IMR-90 (cell line): ENCODE measurements around the gene PARVB. TPM values are rescaled to one million over a fixed set of nuclear protein-coding genes. Genes with fewer than 3 reads are reported as not detected.

Source experiments
- ATAC-seq: fragments of 200-7000 bp; cut with Tn5 transposase; 2 replicates; pipeline ENCODE4 v1.9.1; 2020; ENCODE audit warnings: low read depth, mild to moderate bottlenecking, moderate library complexity
- BruUV-seq: library from RNA; stranded (reverse); fragments of 400-500 nt; replicated peaks from 2 replicates; lab custom pipeline; 2021; lab: Mats Ljungman, UMichigan
- CTCF ChIA-PET: fragments of 300-600 bp; formaldehyde crosslinking; extraction: SDS; loops from one replicate; lab custom pipeline; 2021; ENCODE audit warnings: antibody characterized with exemption; lab: Yijun Ruan, JAX
- POLR2A ChIA-PET: fragments of 300-600 bp; sonication (Branson Sonifier 250); formaldehyde crosslinking; loops from one replicate; lab custom pipeline; 2022; ENCODE audit warnings: antibody characterized with exemption; ENCODE audit not compliant: unreplicated experiment; lab: Charles Lee
- DNase-seq: peaks from one replicate; pipeline ENCODE4 v3.0.0; 2013
- H2AFZ ChIP-seq: replicated peaks from 2 replicates; pipeline ENCODE3; 2013; ENCODE audit warnings: low read length, mild to moderate bottlenecking; ENCODE audit not compliant: poor library complexity
- H2AK5ac ChIP-seq: 2 replicates; pipeline ENCODE4 v1.6.1; 2013; ENCODE audit warnings: low read depth, low read length, inconsistent platforms
- H2AK9ac ChIP-seq: replicated peaks from 2 replicates; pipeline ENCODE3; 2013; ENCODE audit warnings: mild to moderate bottlenecking, low read depth, low read length, moderate library complexity; ENCODE audit not compliant: poor library complexity
- H2BK120ac ChIP-seq: 2 replicates; pipeline ENCODE4 v1.6.1; 2013; ENCODE audit warnings: low read depth, low read length, inconsistent platforms
- H2BK15ac ChIP-seq: 3 replicates; pipeline ENCODE4 v1.6.1; 2013; ENCODE audit warnings: low read depth, low read length, inconsistent platforms
- H2BK20ac ChIP-seq: 2 replicates; pipeline ENCODE4 v1.6.1; 2013; ENCODE audit warnings: low read depth, mild to moderate bottlenecking, inconsistent platforms, low read length, moderate library complexity
- H2BK5ac ChIP-seq: 2 replicates; pipeline ENCODE4 v1.6.1; 2013; ENCODE audit warnings: mild to moderate bottlenecking, low read depth, low read length, inconsistent platforms; ENCODE audit not compliant: poor library complexity, severe bottlenecking
- H3K14ac ChIP-seq: replicated peaks from 2 replicates; pipeline ENCODE4 v1.6.1; 2013; ENCODE audit warnings: low read depth, low read length, inconsistent platforms
- H3K18ac ChIP-seq: 2 replicates; pipeline ENCODE4 v1.6.1; 2013; ENCODE audit warnings: low read depth, low read length, control low read depth
- H3K23ac ChIP-seq: 2 replicates; pipeline ENCODE4 v1.6.1; 2013; ENCODE audit warnings: low read depth, low read length, inconsistent platforms
- H3K27ac ChIP-seq: 2 replicates; pipeline ENCODE4 v1.5.1; 2013; ENCODE audit warnings: mild to moderate bottlenecking, control low read depth, low read length; ENCODE audit not compliant: insufficient read depth
- H3K27me3 ChIP-seq: 2 replicates; pipeline ENCODE4 v1.6.1; 2013; ENCODE audit warnings: low read length; ENCODE audit not compliant: control insufficient read depth, insufficient read depth
- H3K36me3 ChIP-seq: 2 replicates; pipeline ENCODE4 v1.6.1; 2013; ENCODE audit warnings: low read length, mixed read lengths; ENCODE audit not compliant: control insufficient read depth, insufficient read depth
- H3K4ac ChIP-seq: 2 replicates; pipeline ENCODE4 v1.6.1; 2013; ENCODE audit warnings: low read depth, low read length, inconsistent platforms
- H3K4me1 ChIP-seq: 2 replicates; pipeline ENCODE4 v1.6.1; 2013; ENCODE audit warnings: low read length, mixed read lengths; ENCODE audit not compliant: control insufficient read depth, insufficient read depth
- H3K4me2 ChIP-seq: 2 replicates; pipeline ENCODE4 v1.6.1; 2013; ENCODE audit warnings: low read depth, mild to moderate bottlenecking, control low read depth, low read length, moderate library complexity
- H3K4me3 ChIP-seq: 2 replicates; pipeline ENCODE4 v1.5.1; 2013; ENCODE audit warnings: low read depth, mild to moderate bottlenecking, control low read depth, low read length, moderate library complexity; ENCODE audit not compliant: insufficient read depth
- H3K56ac ChIP-seq: 2 replicates; pipeline ENCODE4 v1.6.1; 2013; ENCODE audit warnings: low read length, inconsistent platforms; ENCODE audit not compliant: insufficient read depth; ENCODE audit errors: extremely low read depth
- H3K79me1 ChIP-seq, 2 experiments: 2 replicates each; pipeline ENCODE4 v1.6.1; 2013; ENCODE audit warnings: low read length in 2 of 2, inconsistent platforms in 1 of 2, low read depth in 1 of 2
- H3K9ac ChIP-seq: 2 replicates; pipeline ENCODE4 v1.6.1; 2013; ENCODE audit warnings: low read depth, low read length, control low read depth
- H3K9me1 ChIP-seq: 2 replicates; pipeline ENCODE4 v1.6.1; 2013; ENCODE audit warnings: low read length, inconsistent platforms; ENCODE audit not compliant: insufficient read depth
- H3K9me3 ChIP-seq: 2 replicates; pipeline ENCODE4 v1.6.1; 2013; ENCODE audit warnings: low read length; ENCODE audit not compliant: control insufficient read depth, insufficient read depth
- H4K20me1 ChIP-seq: 2 replicates; pipeline ENCODE4 v1.6.1; 2013; ENCODE audit warnings: low read length, inconsistent platforms; ENCODE audit not compliant: insufficient read depth
- H4K5ac ChIP-seq: 2 replicates; pipeline ENCODE4 v1.6.1; 2013; ENCODE audit warnings: mild to moderate bottlenecking, low read depth, low read length, control low read depth
- H4K8ac ChIP-seq, 2 experiments: 2 replicates each; pipeline ENCODE4 v1.6.1; 2013; ENCODE audit warnings: low read depth in 2 of 2, low read length in 2 of 2, control low read depth in 1 of 2, inconsistent platforms in 1 of 2
- H4K91ac ChIP-seq: 2 replicates; pipeline ENCODE4 v1.6.1; 2013; ENCODE audit warnings: low read depth, low read length, inconsistent platforms; ENCODE audit not compliant: insufficient read depth
- BHLHE40 ChIP-seq: fragments of 150-350 bp; IDR thresholded peaks from 2 replicates; pipeline ENCODE4 v1.6.1; 2016; ENCODE audit warnings: mild to moderate bottlenecking, low read depth, low read length
- CEBPB ChIP-seq: IDR thresholded peaks from 2 replicates; pipeline ENCODE4 v1.6.1; 2012; ENCODE audit warnings: low read depth, low read length, improper control_type of control experiment
- CHD1 ChIP-seq: IDR thresholded peaks from 2 replicates; pipeline ENCODE4 v1.6.1; 2012; ENCODE audit warnings: low read depth, low read length, improper control_type of control experiment
- CTCF ChIP-seq: conservative IDR thresholded peaks from 2 replicates; pipeline ENCODE4 v1.5.1; 2012; ENCODE audit warnings: mild to moderate bottlenecking, low read depth, low read length, improper control_type of control experiment
- ELK1 ChIP-seq: fragments of 150-350 bp; IDR thresholded peaks from 2 replicates; pipeline ENCODE4 v1.6.1; 2016; ENCODE audit warnings: low read depth, mild to moderate bottlenecking, low read length, moderate library complexity, borderline replicate concordance
- FOS ChIP-seq: fragments of 150-350 bp; IDR thresholded peaks from 2 replicates; pipeline ENCODE4 v1.6.1; 2016; ENCODE audit warnings: low read depth, low read length
- MAFK ChIP-seq: IDR thresholded peaks from 2 replicates; pipeline ENCODE4 v1.6.1; 2012; ENCODE audit warnings: low read depth, low read length, improper control_type of control experiment
- MAZ ChIP-seq: IDR thresholded peaks from 2 replicates; pipeline ENCODE4 v1.6.1; 2012; ENCODE audit warnings: low read depth, mild to moderate bottlenecking, low read length, improper control_type of control experiment, moderate library complexity, borderline replicate concordance
- MXI1 ChIP-seq: IDR thresholded peaks from 2 replicates; pipeline ENCODE4 v1.6.1; 2012; ENCODE audit warnings: low read depth, mild to moderate bottlenecking, low read length, moderate library complexity, borderline replicate concordance
- NFE2L2 ChIP-seq: fragments of 150-350 bp; IDR thresholded peaks from 2 replicates; pipeline ENCODE4 v1.6.1; 2016; ENCODE audit warnings: low read depth, mild to moderate bottlenecking, low read length
- POLR2A ChIP-seq: IDR thresholded peaks from 2 replicates; pipeline ENCODE4 v1.6.1; 2012; ENCODE audit warnings: mild to moderate bottlenecking, low read depth, low read length
- RAD21 ChIP-seq: IDR thresholded peaks from 2 replicates; pipeline ENCODE4 v1.6.1; 2012; ENCODE audit warnings: low read length, improper control_type of control experiment
- RFX5 ChIP-seq: IDR thresholded peaks from 2 replicates; pipeline ENCODE4 v1.8.0; 2012; ENCODE audit warnings: low read depth, mild to moderate bottlenecking, low read length, moderate library complexity
- SMC3 ChIP-seq: fragments of 150-350 bp; IDR thresholded peaks from 2 replicates; pipeline ENCODE4 v1.6.1; 2016; ENCODE audit warnings: low read depth, mild to moderate bottlenecking, antibody characterized with exemption, low read length, moderate library complexity
- USF2 ChIP-seq: fragments of 150-350 bp; IDR thresholded peaks from 2 replicates; pipeline ENCODE4 v1.6.1; 2017; ENCODE audit warnings: mild to moderate bottlenecking, antibody characterized with exemption, low read length, low read depth
- WGBS, 2 experiments: methylation state at CpG; one replicate each; pipeline versions ENCODE4 v1.1.5 to v1.1.7; 2013; ENCODE audit warnings: missing lambda C conversion rate in 2 of 2; ENCODE audit not compliant: insufficient read length in 1 of 2; ENCODE audit errors: extremely low coverage in 2 of 2; 5-methylcytosine and 5-hydroxymethylcytosine counted together
- dilution Hi-C: fragments of 300-500 bp; cut with HindIII; formaldehyde crosslinking; loops from one replicate; pipeline ENCODE4 v1.14.3; 2018; ENCODE audit warnings: low sequenced_read_pairs; ENCODE audit not compliant: unreplicated experiment
- in situ Hi-C: fragments of 300-500 bp; cut with MboI; formaldehyde crosslinking; loops from 3 replicates; pipeline ENCODE4 v1.14.3; 2019; ENCODE audit warnings: low sequenced_read_pairs, inconsistent platforms, mixed read lengths
- intact Hi-C: fragments of 100-400 bp; cut with micrococcal nuclease; formaldehyde crosslinking; loops from 2 replicates; pipeline ENCODE4 v1.10.0; 2022
- polyA plus RNA-seq, 3 experiments: library from polyadenylated mRNA; depleted of rRNA; stranded (reverse); fragments of >200 nt; gene quantifications; 2 replicates each; pipeline ENCODE4 v1.2.3, GENCODE V29; 2012; ENCODE audit warnings: low replicate concordance in 1 of 3
- total RNA-seq: library from RNA; depleted of rRNA; stranded (reverse); fragments of >200 nt; gene quantifications from 2 replicates; pipeline ENCODE4 v1.2.3, GENCODE V29; 2012

The PARVB gene
- total and polyA plus RNA-seq, 2 of the 4 experiments (the other 2 are of a cell fraction), result 44.3 to 53.9 TPM

- BruUV-seq, result no TSS peak
- no peak overlapping the region for H4K8ac ChIP-seq
- H2AK5ac ChIP-seq, result no peak overlapping the region
- no peaks in the 10 kb centered on the region for H3K36me3 ChIP-seq
- no peak overlapping the region for H2AFZ ChIP-seq
- no peak overlapping the region for H4K5ac ChIP-seq
- intact Hi-C loops (no loop called here), in situ Hi-C loops (no loop called here), dilution Hi-C loops (no loop called here)
- H2AK9ac ChIP-seq, result no peak overlapping the region
- peaks cover 4% of the 10 kb centered on the region for H3K27me3 ChIP-seq
- 68% methylated on average over 3 of the region's 3 CpGs; no CpG with 5 or more reads in 1 of the 2 experiments for WGBS, 2 experiments
- no peak overlapping the region for H3K23ac ChIP-seq
- H4K91ac ChIP-seq, result no peak overlapping the region
- H3K79me1 ChIP-seq, result no peaks in the 10 kb centered on the region
- peaks cover 10% of the 10 kb centered on the region; the same call in 1 of the 2 replicates for H3K4me1 ChIP-seq
- H2BK120ac ChIP-seq, result no peak overlapping the region
- H3K4me3 ChIP-seq, result no peak overlapping the region
- POLR2A ChIA-PET, result no interaction called here
- TF ChIP-seq MAFK, result no peak
- TF ChIP-seq MAZ, result no peak
- no peak for TF ChIP-seq SMC3
- no peak for TF ChIP-seq CTCF
- no peak for TF ChIP-seq BHLHE40
- no peak for TF ChIP-seq POLR2A
- TF ChIP-seq MXI1, result no peak
- TF ChIP-seq NFE2L2, result no peak
- no peak for TF ChIP-seq CEBPB
- no peak for TF ChIP-seq RFX5
- no peak for TF ChIP-seq USF2
- TF ChIP-seq RAD21, result no peak
- no peak for TF ChIP-seq CHD1
- no peak for TF ChIP-seq FOS
- no peak for TF ChIP-seq ELK1
- H4K20me1 ChIP-seq, result no peaks in the 10 kb centered on the region
- H3K9me3 ChIP-seq, result peaks cover 8% of the 10 kb centered on the region
- H3K56ac ChIP-seq, result no peak overlapping the region
- no peak overlapping the region for H3K27ac ChIP-seq
- H3K14ac ChIP-seq, result no peak overlapping the region
- H2BK15ac ChIP-seq, result no peak overlapping the region
- ATAC-seq (no peak), DNase-seq (no peak)
- H3K4ac ChIP-seq, result no peak overlapping the region
- no peak overlapping the region for H2BK5ac ChIP-seq
- no peak overlapping the region for H2BK20ac ChIP-seq
- no peak overlapping the region for H3K9ac ChIP-seq
- CTCF ChIA-PET, result no interaction called here
- no peak overlapping the region for H3K18ac ChIP-seq
- H3K9me1 ChIP-seq, result no peaks in the 10 kb centered on the region
- H3K4me2 ChIP-seq, result no peak overlapping the region
These were observed 189.5 kb downstream of the PARVB start for GRCh38 chr22:44213489-44214043.
